CD4-positive, alpha-beta T cell treated with Interleukin-17A for 1 hour (primary cell): ENCODE results near the gene ARHGAP20.

Source experiments
- DNase-seq: peaks from one replicate; pipeline ENCODE4 v3.0.0-alpha.2; 2020

ARHGAP20 gene

GRCh38 chr11:110711776-110712658 is at the start of gene ARHGAP20:
Gene ARHGAP20 (minus strand): TSS chr11:110712437. CDS start chr11:110712231, 206 bp downstream.
- DNase-seq = peak; percentile 25

GRCh38 chr11:110761991-110762390 is 49.8 kb upstream of the ARHGAP20 start:
- DNase-seq = no peak

- DNase-seq = no peak
Observed at GRCh38 chr11:110761131-110761530, 48.9 kb upstream of the ARHGAP20 start.

DNA sequence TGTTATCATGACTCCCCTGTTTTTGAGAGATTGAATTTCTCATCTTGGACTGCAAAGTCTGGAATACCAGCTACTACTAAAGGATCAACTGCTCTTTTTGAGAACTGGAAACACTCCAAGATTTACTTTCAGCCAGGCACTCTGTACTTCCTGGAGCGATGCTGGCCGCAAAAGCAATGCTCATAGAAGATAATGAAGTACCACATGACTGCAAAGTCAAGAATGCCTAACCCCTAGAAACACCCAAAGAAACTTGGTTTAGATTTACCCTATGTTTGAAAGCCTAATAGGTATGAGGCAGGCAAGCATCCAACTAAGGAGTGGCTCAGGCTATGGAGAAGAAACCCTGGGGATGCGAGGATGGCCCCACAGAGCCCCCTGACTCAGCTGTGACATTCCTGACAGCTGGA is 47.7 kb upstream of the ARHGAP20 start:
- DNase-seq = no peak

GRCh38 chr11:110757962-110758755 is 45.9 kb upstream of the ARHGAP20 start:
- DNase-seq = no peak

GRCh38 chr11:110757066-110757465 is 44.8 kb upstream of the ARHGAP20 start:
- no peak for DNase-seq

- no peak for DNase-seq
Observed at GRCh38 chr11:110755941-110756340, 43.7 kb upstream of the ARHGAP20 start.

GRCh38 chr11:110752890-110753289 is 40.7 kb upstream of the ARHGAP20 start:
- no peak for DNase-seq

DNA sequence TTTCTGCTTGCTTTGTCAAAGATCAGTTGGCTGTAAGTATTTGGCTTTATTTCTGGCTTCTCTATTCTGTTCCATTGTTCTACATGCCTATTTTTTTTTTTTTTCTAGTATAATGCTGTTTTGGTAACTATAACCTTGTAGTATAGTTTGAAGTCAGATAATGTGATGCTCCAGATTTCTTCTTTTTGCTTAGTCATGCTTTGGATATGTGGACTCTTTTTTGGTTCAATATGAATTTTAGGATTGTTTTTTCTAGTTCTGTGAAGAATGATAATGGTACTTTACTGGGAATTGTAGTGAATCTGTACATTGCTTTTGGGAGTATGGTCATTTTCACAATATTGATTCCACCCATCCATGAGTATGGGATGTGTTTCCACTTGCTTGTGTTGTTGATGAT is 37.9 kb upstream of the ARHGAP20 start:
- no peak for DNase-seq

- no peak for DNase-seq
Observed at GRCh38 chr11:110747531-110747930, 35.3 kb upstream of the ARHGAP20 start.

GRCh38 chr11:110738641-110739040 is 26.4 kb upstream of the ARHGAP20 start:
- DNase-seq = no peak

DNA sequence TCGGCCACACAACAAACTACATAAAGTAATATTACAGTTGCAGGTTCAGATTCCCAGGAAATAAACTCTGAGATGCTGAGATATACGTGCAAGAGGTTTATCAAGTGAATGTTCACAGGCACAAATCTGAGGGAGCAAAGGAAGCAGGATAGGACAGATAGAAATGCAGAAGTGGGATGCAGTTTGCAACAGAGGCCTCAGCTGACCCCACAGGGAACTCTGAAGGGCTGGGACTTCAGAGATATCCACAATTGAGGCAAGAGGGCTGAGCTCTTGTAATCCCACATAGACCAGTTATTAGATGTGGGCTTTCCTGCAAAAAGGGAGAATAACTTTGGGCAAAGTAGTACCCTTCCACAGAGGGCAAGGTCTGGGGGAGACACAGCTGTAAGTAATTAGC is 25.4 kb upstream of the ARHGAP20 start:
- no peak for DNase-seq

DNA sequence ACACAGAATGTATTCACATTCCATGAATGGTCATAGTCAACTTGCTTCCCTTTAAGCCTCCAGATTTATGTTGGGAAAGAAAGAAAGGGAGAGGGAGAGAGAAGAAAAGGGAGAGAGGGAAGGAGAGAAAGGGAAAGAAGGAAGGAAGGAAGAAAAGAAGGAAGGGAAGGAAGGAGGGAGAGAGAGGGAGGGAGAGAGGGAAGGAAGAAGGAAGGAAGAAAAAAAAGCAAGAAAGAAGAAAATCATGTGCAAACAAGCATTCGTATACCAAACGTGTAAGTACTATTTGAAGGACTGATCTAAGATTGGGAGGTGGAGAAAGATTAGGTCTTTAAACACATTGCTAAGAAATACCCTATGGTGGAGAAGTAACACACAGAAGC is 23.9 kb upstream of the ARHGAP20 start:
- DNase-seq = no peak

DNA sequence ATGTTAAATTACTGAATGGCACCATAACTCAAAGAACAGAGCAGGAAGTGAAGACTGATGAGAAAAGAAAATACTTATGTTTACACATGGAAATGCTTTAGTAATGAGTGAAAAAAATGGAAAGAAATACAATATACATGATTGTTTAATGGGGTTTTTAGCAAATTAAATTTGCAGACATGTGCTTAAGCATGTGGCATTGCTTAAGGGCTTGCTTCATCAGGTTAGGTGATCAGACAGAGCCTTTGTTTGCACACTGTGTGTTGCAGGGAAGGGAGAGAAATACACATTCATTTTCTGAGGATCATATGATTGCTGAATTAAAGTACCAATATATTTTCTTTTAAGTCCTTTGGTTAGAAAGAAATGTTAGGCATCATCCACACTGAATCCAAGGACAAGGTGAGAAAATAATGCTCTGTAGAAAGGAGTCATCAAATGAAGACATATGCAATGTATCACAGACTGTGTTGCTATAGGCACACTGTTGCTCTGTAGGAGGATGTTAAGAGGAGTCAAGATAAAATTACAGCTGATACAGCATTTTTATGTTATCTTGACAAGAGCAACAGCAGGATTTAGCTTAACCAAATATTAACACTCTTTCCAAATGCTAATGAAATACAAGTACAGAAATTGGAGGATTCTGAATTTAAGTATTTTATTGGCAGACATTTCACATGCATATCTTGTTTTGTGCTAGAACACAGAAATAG is 23.4 kb upstream of the ARHGAP20 start:
- no peak for DNase-seq

DNA sequence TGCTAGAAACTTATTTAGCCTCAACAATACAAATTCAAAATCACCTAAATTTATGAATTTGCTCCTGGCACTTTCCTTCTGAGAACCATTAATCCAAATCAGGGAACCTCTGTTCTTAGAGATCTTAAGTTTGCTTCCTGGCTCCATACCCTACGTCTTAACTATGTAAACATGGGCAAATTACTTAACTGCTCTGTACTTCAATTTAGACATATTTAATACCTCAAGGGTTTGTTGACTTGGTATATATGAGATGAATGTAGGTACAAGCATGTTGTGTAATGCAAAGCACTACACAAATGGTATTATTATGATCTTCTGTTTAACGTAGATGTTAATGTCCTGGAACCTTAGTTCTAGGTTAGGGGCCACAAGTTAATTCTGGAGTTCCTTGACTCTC is 22.6 kb upstream of the ARHGAP20 start:
- DNase-seq = no peak

GRCh38 chr11:110730773-110731172 is 18.5 kb upstream of the ARHGAP20 start:
- DNase-seq = no peak

DNA sequence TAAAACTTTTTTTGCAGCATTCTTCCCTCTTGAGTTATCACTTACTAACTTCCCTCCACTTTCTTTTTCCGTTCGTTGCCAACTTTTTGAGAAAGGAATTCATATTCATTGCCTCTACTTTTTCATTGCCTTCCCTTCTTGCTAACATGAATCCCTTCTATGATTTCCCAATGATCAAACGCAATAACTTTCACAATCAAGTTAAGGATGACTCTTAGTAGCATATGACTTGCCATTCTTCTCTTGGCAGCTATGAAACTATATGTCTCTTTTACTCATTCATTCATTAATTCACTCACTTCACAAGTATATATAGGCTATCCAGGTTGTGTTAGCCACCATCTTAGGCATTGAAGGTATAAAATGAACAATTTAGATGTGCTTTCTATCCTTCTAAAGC is 16.6 kb upstream of the ARHGAP20 start:
- no peak for DNase-seq

- DNase-seq = no peak
Observed at GRCh38 chr11:110728476-110728875, 16.2 kb upstream of the ARHGAP20 start.

DNA sequence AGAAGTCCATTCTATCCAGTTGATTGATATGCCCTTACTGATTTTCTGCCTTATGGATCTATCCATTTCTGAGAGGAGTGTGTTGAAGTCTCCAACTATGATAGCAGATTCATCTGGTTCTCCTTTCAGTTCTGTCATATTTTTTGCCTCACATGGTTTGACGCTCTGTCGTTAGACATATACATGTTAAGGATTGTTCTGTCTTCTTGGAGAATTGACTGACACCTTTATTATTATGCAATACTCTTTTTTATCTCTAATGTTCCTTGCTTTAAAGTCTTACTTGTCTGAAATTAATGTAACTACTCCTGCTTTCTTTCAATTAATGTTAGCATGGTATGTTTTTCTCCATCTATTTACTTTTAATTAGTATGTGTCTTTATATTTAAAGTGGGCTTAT is 12.1 kb upstream of the ARHGAP20 start:
- no peak for DNase-seq

DNA sequence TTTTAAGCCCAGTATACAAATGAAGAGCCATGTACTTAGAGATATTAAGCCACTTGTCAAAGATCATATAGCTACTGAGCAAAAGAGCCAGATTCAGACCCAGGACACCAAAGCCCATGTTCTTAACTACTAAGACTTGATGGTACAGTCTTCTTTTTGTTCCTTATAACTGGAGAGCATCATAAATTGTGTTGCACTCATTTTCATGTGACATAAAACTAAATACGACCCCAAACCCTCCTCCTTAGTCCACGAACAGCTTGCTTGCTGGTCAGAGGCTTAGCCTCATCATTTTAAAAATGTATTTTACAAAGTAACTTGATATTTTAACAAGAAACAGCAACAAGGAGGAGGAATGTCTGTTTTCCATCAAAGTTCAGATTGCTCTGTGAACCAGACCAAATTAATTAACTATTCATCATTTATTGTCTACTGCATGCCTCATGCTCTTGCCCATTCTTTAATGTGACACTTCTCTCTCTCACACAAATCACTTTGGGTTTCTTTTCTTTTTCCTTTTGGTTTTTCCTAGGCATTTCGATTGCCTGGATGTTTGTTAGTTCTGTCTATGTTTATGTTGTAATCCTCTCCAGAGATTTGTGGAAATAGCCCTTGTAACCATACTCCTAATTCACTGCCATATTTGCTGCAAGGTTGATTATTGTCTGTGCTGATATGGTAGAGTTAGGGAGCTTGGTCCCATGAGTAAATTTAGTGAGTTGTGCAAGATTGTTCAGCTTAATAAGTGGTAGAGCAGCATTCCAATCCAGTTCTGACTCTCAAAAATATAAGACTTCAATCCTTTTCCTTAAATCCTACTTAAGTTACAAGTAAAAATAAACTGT is 8.4 kb upstream of the ARHGAP20 start:
- DNase-seq = no peak

DNA sequence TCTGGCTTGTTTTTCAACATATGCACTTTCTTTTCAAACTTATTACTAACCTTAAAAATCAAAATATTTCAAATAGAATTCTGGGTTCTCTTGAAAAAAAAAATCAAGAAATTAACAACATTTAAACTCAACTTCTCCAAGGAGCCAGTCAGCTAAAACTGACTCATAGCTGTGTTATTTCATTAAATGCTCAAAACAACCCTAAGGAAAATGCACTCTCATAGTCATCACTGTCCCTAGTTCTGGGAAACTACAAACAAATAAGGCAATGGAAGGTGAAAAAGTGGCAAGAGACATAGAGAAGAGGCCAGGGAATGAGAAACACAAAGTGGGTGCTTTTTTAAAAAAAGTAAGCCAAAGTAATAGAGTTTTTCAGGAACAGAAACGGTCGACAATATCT is 4.1 kb upstream of the ARHGAP20 start:
- no peak for DNase-seq

- no peak for DNase-seq
Observed at GRCh38 chr11:110715541-110715940, 3.3 kb upstream of the ARHGAP20 start.

DNA sequence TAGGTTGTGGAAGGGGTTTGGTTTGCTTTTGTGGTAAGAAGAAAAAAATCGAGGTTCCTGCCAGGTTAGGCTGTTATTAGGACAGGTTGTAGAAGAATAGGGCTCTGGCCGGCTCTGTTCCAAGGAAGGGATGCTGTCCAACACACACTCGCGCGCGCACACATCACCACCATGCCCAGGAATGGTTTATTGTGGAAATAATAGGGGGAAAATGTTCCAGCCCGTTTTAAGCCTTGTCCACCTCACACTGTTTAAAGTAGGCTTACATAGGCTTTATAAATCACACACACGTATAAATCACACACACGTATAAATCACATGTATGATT is 1.2 kb upstream of the ARHGAP20 start:
- DNase-seq = no peak
